Smooth muscle cell (in vitro differentiated cells): ENCODE results near the gene MAST4. TPM values are rescaled to one million over a fixed set of nuclear protein-coding genes. Genes with fewer than 3 reads are reported as not detected.

Source experiments
- DNase-seq: peaks from one replicate; lab custom pipeline; 2025; ENCODE audit not compliant: unreplicated experiment; lab: John Stamatoyannopoulos, UW
- H2AFZ ChIP-seq: fragments of 200-600 bp; sonication (generic); 2 replicates; pipeline ENCODE4 v1.6.0; 2016; ENCODE audit warnings: antibody characterized with exemption, low read depth, mild to moderate bottlenecking
- H3F3A ChIP-seq: fragments of 200-600 bp; sonication (generic); 2 replicates; pipeline ENCODE4 v1.6.0; 2017; ENCODE audit warnings: antibody characterized with exemption, low read depth
- H3K27ac ChIP-seq: fragments of 200-600 bp; sonication (generic); 2 replicates; pipeline ENCODE4 v1.5.1; 2016; ENCODE audit warnings: low read depth, mild to moderate bottlenecking
- H3K27me3 ChIP-seq: fragments of 200-600 bp; sonication (generic); 2 replicates; pipeline ENCODE4 v1.6.1; 2016; ENCODE audit warnings: low read depth, mild to moderate bottlenecking
- H3K36me3 ChIP-seq: fragments of 200-600 bp; sonication (generic); 2 replicates; pipeline ENCODE4 v1.5.1; 2016; ENCODE audit warnings: low read depth
- H3K4me1 ChIP-seq: fragments of 200-600 bp; sonication (generic); 2 replicates; pipeline ENCODE4 v1.5.1; 2016; ENCODE audit warnings: low read depth
- H3K4me2 ChIP-seq: fragments of 200-600 bp; sonication (generic); 2 replicates; pipeline ENCODE4 v1.6.0; 2016; ENCODE audit warnings: mild to moderate bottlenecking
- H3K4me3 ChIP-seq: fragments of 200-600 bp; sonication (generic); 2 replicates; pipeline ENCODE4 v1.5.1; 2016; ENCODE audit warnings: mild to moderate bottlenecking
- H3K79me2 ChIP-seq: fragments of 200-600 bp; sonication (generic); 2 replicates; pipeline ENCODE4 v1.6.0; 2016; ENCODE audit warnings: low read depth, mild to moderate bottlenecking
- H3K9ac ChIP-seq: fragments of 200-600 bp; sonication (generic); 2 replicates; pipeline ENCODE4 v1.6.0; 2016; ENCODE audit warnings: low read depth
- H3K9me3 ChIP-seq: fragments of 200-600 bp; sonication (generic); replicated peaks from 2 replicates; pipeline ENCODE4 v1.5.1; 2016; ENCODE audit warnings: low read depth
- H4K20me1 ChIP-seq: fragments of 200-600 bp; sonication (generic); 2 replicates; pipeline ENCODE4 v1.6.0; 2016; ENCODE audit warnings: low read depth
- CTCF ChIP-seq: fragments of 200-600 bp; sonication (generic); IDR thresholded peaks from 2 replicates; pipeline ENCODE4 v1.5.1; 2017; ENCODE audit warnings: borderline replicate concordance, mild to moderate bottlenecking, antibody characterized with exemption; ENCODE audit not compliant: insufficient read depth, poor library complexity, severe bottlenecking
- WGBS: methylation state at CpG from one replicate; pipeline ENCODE4 v1.1.7; 2016; ENCODE audit warnings: low lambda C conversion rate; 5-methylcytosine and 5-hydroxymethylcytosine counted together
- polyA plus RNA-seq: library from polyadenylated mRNA; unstranded; fragments of >200 nt; fragmentation: Nextera tagmentation; extraction: Ambion mirVana; gene quantifications from 2 replicates; pipeline ENCODE4 v1.2.1, GENCODE V29; 2016
- total RNA-seq: library from RNA; depleted of rRNA; stranded (reverse); fragments of >200 nt; gene quantifications from 2 replicates; pipeline ENCODE4 v1.2.3, GENCODE V29; 2014

The MAST4 gene
- total and polyA plus RNA-seq, 2 experiments from 2014 or later, result 6.3 to 24.0 TPM

DNA sequence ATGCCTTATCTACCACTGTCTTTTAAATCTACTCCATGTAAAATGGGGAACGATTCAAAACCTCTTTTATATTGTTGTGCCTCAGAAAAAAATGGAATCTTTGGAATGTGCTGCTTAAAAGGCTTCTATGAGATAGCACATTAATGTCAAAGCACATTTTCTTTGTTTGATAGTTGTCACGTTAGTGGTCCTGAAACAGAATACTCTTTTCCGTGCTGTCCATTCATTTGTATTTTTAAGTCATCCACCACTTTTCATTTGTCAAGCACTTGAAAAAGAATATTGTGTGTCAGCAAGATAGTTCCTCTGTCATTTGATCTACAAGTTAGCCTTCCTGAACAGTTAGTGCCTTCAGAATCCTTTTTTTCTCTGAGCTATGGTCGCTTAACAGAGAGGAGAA is 246.9 kb downstream of the MAST4 start:
- Histone ChIP-seq H4K20me1 (no peaks in the 10 kb centered on the region), H3K36me3 (no peaks in the 10 kb centered on the region), H3K27ac (no peak overlapping the region), H3K27me3 (no peaks in the 10 kb centered on the region), H3K4me3 (no peak overlapping the region), H3K9me3 (no peaks in the 10 kb centered on the region), H3K4me1 (peaks cover 6% of the 10 kb centered on the region), H3K9ac (no peak overlapping the region), H2AFZ (no peak overlapping the region), H3K79me2 (no peaks in the 10 kb centered on the region), H3K4me2 (no peak overlapping the region), H3F3A (no peaks in the 10 kb centered on the region)
- no peak for TF ChIP-seq CTCF
- no peak for DNase-seq
- WGBS, result 42% methylated on average over 4 of the region's 4 CpGs

DNA sequence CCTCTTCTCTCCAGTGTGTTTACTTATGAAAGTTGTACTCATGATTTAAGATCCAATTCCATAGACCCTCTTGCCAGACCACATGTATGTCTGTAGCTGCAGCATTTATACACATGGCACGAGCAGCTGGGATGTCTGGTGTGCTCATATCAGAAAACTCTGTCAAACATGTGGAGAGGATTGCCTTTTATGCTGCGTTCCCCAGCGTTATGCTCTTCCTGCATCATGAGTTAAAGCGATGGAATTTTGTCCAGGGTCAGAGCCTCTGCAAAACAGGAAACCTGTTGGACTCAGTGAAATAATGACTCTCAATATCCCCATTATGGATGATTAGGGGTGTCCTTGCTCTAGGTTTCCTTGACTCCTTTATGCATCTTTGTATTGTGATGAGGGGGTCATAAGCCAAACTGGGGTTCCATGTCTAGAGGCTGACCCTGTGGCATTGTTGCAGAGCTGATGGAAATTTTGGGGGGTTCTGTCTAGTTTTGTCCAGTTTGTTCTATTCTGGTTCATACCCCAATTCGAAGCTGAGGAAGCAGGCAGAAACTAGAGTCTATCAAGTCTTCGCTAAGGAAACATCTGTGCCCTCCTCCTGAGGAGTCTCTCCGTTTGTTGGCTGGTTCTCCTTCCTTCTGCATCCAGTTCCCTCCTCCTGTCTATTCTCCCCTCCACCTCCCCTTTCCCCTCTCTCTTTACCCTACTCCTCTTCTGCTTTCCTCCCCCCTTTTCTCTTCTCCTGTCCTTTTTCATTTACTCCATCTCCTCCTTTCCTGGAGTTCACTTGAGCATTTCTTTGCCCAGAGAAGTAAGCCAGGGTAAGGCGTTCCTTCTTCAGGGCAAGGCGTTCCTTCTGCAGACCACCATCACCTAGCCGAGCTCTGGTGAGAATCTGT is 252.8 kb downstream of the MAST4 start:
- no peak for DNase-seq
- Histone ChIP-seq H3K4me3 (no peak overlapping the region), H3F3A (no peaks in the 10 kb centered on the region), H3K4me2 (no peak overlapping the region), H3K27ac (peak overlapping the region; percentile 88), H2AFZ (no peak overlapping the region), H4K20me1 (no peaks in the 10 kb centered on the region), H3K27me3 (no peaks in the 10 kb centered on the region), H3K9ac (peak overlapping the region; percentile 20), H3K36me3 (no peaks in the 10 kb centered on the region), H3K4me1 (peaks cover 5% of the 10 kb centered on the region), H3K9me3 (no peaks in the 10 kb centered on the region), H3K79me2 (no peaks in the 10 kb centered on the region)
- 57% methylated on average over 10 of the region's 10 CpGs for WGBS
- no peak for TF ChIP-seq CTCF

- no peak overlapping the region for H3K4me2 ChIP-seq
- H3K9me3 ChIP-seq, result no peaks in the 10 kb centered on the region
- no peak overlapping the region for H2AFZ ChIP-seq
- no peak for TF ChIP-seq CTCF
- H4K20me1 ChIP-seq, result no peaks in the 10 kb centered on the region
- no peaks in the 10 kb centered on the region for H3K36me3 ChIP-seq
- peak overlapping the region; percentile 49 for H3K9ac ChIP-seq
- H3K27ac ChIP-seq, result peak overlapping the region; percentile 88
- H3K27me3 ChIP-seq, result no peaks in the 10 kb centered on the region
- H3K79me2 ChIP-seq, result no peaks in the 10 kb centered on the region
- H3F3A ChIP-seq, result no peaks in the 10 kb centered on the region
- 74% methylated on average over 1 of the region's 1 CpG for WGBS
- peaks cover 5% of the 10 kb centered on the region for H3K4me1 ChIP-seq
- no peak overlapping the region for H3K4me3 ChIP-seq
- no peak for DNase-seq
Observed at GRCh38 chr5:66849803-66850202, 253.6 kb downstream of the MAST4 start.
